Measurements from ENCODE around the gene ARHGEF12.

ARHGEF12 gene

GRCh38 chr11:120521176-120521575 is 185.0 kb downstream of the ARHGEF12 start:
- no peak for DNase-seq

GRCh38 chr11:120522021-120522420 is 185.8 kb downstream of the ARHGEF12 start:
- no peak for DNase-seq

GRCh38 chr11:120522736-120523135 is 186.5 kb downstream of the ARHGEF12 start:
- DNase-seq, result no peak

- DNase-seq, result peak; percentile 45
Observed at GRCh38 chr11:120523196-120523595, 187.0 kb downstream of the ARHGEF12 start.

- no peak for DNase-seq
Observed at GRCh38 chr11:120524536-120525085, 188.4 kb downstream of the ARHGEF12 start.

- no peak for DNase-seq
Observed at GRCh38 chr11:120525261-120526171, 189.3 kb downstream of the ARHGEF12 start.

- DNase-seq, result no peak
Observed at GRCh38 chr11:120526241-120526640, 190.0 kb downstream of the ARHGEF12 start.

- no peak for DNase-seq
Observed at GRCh38 chr11:120527111-120527761, 191.0 kb downstream of the ARHGEF12 start.

- DNase-seq, result no peak
Observed at GRCh38 chr11:120528749-120529148, 192.5 kb downstream of the ARHGEF12 start.

- DNase-seq, result no peak
Observed at GRCh38 chr11:120529214-120529613, 193.0 kb downstream of the ARHGEF12 start.

- no peak for DNase-seq
Observed at GRCh38 chr11:120529911-120530310, 193.7 kb downstream of the ARHGEF12 start.

GRCh38 chr11:120532082-120532831 is 196.0 kb downstream of the ARHGEF12 start:
- no peak for DNase-seq

- DNase-seq, result no peak
Observed at GRCh38 chr11:120532832-120533196, 196.6 kb downstream of the ARHGEF12 start.

GRCh38 chr11:120536091-120536796 is 200.0 kb downstream of the ARHGEF12 start:
- DNase-seq, result no peak

- DNase-seq, result no peak
Observed at GRCh38 chr11:120536797-120537169, 200.6 kb downstream of the ARHGEF12 start.

- no peak for DNase-seq
Observed at GRCh38 chr11:120537996-120538395, 201.8 kb downstream of the ARHGEF12 start.

- no peak for DNase-seq
Observed at GRCh38 chr11:120538707-120539106, 202.5 kb downstream of the ARHGEF12 start.
